Neural cell (in vitro differentiated cells): Measurements from ENCODE around the gene RAB15. TPM values are rescaled to one million over a fixed set of nuclear protein-coding genes. Genes with fewer than 3 reads are reported as not detected.

Experiments
- H2AFZ ChIP-seq: fragments of 200-600, 300-800 bp; sonication (generic), shearing (Covaris generic); 2 replicates; pipeline ENCODE4 v1.6.0; 2014; ENCODE audit warnings: low read depth, mild to moderate bottlenecking, antibody characterized with exemption, low read length, moderate library complexity
- H3F3A ChIP-seq: fragments of 200-600 bp; shearing (Covaris generic); 2 replicates; pipeline ENCODE4 v1.6.1; 2016; ENCODE audit warnings: mild to moderate bottlenecking, moderate library complexity, mixed read lengths, antibody characterized with exemption, low read length; ENCODE audit not compliant: insufficient read depth, poor library complexity, severe bottlenecking
- H3K27ac ChIP-seq: fragments of 200-600, 300-800 bp; sonication (generic), shearing (Covaris generic); 2 replicates; pipeline ENCODE4 v1.5.1; 2014; ENCODE audit warnings: mild to moderate bottlenecking, low read length, moderate library complexity
- H3K27me3 ChIP-seq: fragments of 300-800, 200-600 bp; sonication (generic), shearing (Covaris generic); 2 replicates; pipeline ENCODE4 v1.6.0; 2014; ENCODE audit warnings: mild to moderate bottlenecking, low read depth, low read length, moderate library complexity; ENCODE audit not compliant: insufficient read depth
- H3K36me3 ChIP-seq: fragments of 300-800, 200-600 bp; sonication (generic), shearing (Covaris generic); 2 replicates; pipeline ENCODE4 v1.5.1; 2014; ENCODE audit warnings: mild to moderate bottlenecking, antibody characterized with exemption, low read length, moderate library complexity; ENCODE audit not compliant: insufficient read depth
- H3K4me2 ChIP-seq: fragments of 300-800, 200-600 bp; sonication (generic), shearing (Covaris generic); 2 replicates; pipeline ENCODE4 v1.6.0; 2014; ENCODE audit warnings: mild to moderate bottlenecking, low read length
- H3K4me3 ChIP-seq: fragments of 300-800, 200-600 bp; sonication (generic), shearing (Covaris generic); 2 replicates; pipeline ENCODE4 v1.5.1; 2014; ENCODE audit warnings: mild to moderate bottlenecking, low read length, moderate library complexity
- H3K79me2 ChIP-seq: fragments of 200-600 bp; shearing (Covaris generic); replicated peaks from 2 replicates; pipeline ENCODE4 v1.6.0; 2014; ENCODE audit warnings: mild to moderate bottlenecking, low read length, moderate library complexity; ENCODE audit not compliant: insufficient read depth
- H3K9ac ChIP-seq: fragments of 300-800, 200-600 bp; sonication (generic), shearing (Covaris generic); 2 replicates; pipeline ENCODE4 v1.6.1; 2016; ENCODE audit warnings: mild to moderate bottlenecking, low read length, mixed read lengths
- H3K9me2 ChIP-seq: fragments of 200-600 bp; shearing (Covaris generic); 2 replicates; pipeline ENCODE4 v1.6.1; 2016; ENCODE audit warnings: mild to moderate bottlenecking, low read length, mixed read lengths; ENCODE audit not compliant: insufficient read depth
- H3K9me3 ChIP-seq: fragments of 200-600, 300-800 bp; sonication (generic), shearing (Covaris generic); 2 replicates; pipeline ENCODE4 v1.6.1; 2016; ENCODE audit warnings: mild to moderate bottlenecking, mixed run types, low read length, moderate library complexity, mixed read lengths
- H4K20me1 ChIP-seq: fragments of 200-600 bp; shearing (Covaris generic); 2 replicates; pipeline ENCODE4 v1.6.1; 2016; ENCODE audit warnings: mild to moderate bottlenecking, mixed run types; ENCODE audit not compliant: insufficient read depth
- CTCF ChIP-seq: fragments of 450-650 bp; IDR thresholded peaks from 2 replicates; pipeline ENCODE4 v1.5.1; 2014; ENCODE audit warnings: antibody characterized with exemption, mild to moderate bottlenecking, moderate library complexity; ENCODE audit not compliant: poor library complexity, severe bottlenecking
- EP300 ChIP-seq: fragments of 450-650 bp; conservative IDR thresholded peaks from 2 replicates; pipeline ENCODE4 v1.6.1; 2014; ENCODE audit warnings: antibody characterized with exemption, mild to moderate bottlenecking, moderate library complexity; ENCODE audit not compliant: poor library complexity, severe bottlenecking
- EZH2 ChIP-seq: fragments of 200-600, 300-800 bp; shearing (Covaris generic), sonication (generic); IDR thresholded peaks from 2 replicates; pipeline ENCODE4 v1.6.1; 2014; ENCODE audit warnings: antibody characterized with exemption, low read length, borderline replicate concordance, mild to moderate bottlenecking; ENCODE audit not compliant: insufficient read depth, poor library complexity, severe bottlenecking
- MXI1 ChIP-seq: fragments of 450-650 bp; conservative IDR thresholded peaks from 2 replicates; pipeline ENCODE4 v1.6.1; 2014; ENCODE audit warnings: antibody characterized with exemption, mild to moderate bottlenecking; ENCODE audit not compliant: poor library complexity, severe bottlenecking
- POLR2AphosphoS5 ChIP-seq: IDR thresholded peaks from 2 replicates; pipeline ENCODE4 v1.6.1; 2012
- RAD21 ChIP-seq: fragments of 450-650 bp; conservative IDR thresholded peaks from 2 replicates; pipeline ENCODE4 v1.6.1; 2014; ENCODE audit warnings: antibody characterized with exemption, mild to moderate bottlenecking, moderate library complexity
- REST ChIP-seq: IDR thresholded peaks from 2 replicates; pipeline ENCODE4 v1.6.1; 2012; ENCODE audit warnings: borderline replicate concordance
- SMC3 ChIP-seq: fragments of 450-650 bp; conservative IDR thresholded peaks from 2 replicates; pipeline ENCODE4 v1.6.1; 2014; ENCODE audit warnings: antibody characterized with exemption, mild to moderate bottlenecking, moderate library complexity; ENCODE audit not compliant: poor library complexity
- TAF1 ChIP-seq: IDR thresholded peaks from 2 replicates; pipeline ENCODE4 v1.6.1; 2012; ENCODE audit warnings: low read depth
- polyA plus RNA-seq: library from polyadenylated mRNA; depleted of rRNA; stranded (reverse); fragments of >200 nt; gene quantifications from 2 replicates; pipeline ENCODE4 v1.2.3, GENCODE V29; 2014

Gene RAB15
- polyA plus RNA-seq, 1 donor from 2014 or later = 42.0 TPM

DNA sequence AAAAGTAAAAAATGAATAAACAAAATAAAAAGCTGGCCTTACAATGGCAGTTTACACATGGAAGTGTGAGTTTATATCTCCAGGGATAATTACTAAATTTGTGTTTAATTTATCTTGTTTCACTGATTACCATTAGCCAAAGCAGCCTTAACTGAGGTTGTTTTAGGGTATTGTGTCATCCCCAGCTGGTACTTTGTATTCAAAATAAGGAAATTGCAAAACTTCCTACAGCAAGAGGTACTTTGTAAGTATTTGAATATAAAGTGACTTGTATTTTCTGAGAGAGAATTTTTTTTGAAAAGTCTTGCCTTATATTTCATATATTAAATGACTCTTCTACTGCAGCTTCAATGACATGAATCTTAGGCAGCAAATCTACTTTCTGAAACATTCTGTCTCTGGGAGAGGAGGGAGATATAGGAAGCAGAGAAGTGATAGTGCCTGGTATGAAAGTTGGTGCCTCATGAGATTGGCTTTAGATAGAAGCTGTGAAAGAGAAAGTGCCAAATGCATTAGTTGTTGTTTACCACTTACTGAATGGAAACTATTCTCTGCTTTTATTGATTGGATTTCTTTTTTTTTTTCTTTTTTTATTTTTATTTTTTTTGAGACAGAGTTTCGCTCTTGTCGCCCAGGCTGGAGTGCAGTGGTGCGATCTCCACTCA lies 21.3 kb upstream of the RAB15 start:
- Histone ChIP-seq H3K4me2 (no peak overlapping the region), H3K4me3 (no peak overlapping the region), H3K27ac (no peak overlapping the region), H3K36me3 (no peaks in the 10 kb centered on the region), H3K79me2 (peaks cover under 1% of the 10 kb centered on the region), H4K20me1 (no peaks in the 10 kb centered on the region), H3F3A (no peaks in the 10 kb centered on the region), H3K27me3 (no peaks in the 10 kb centered on the region), H3K9me3 (no peaks in the 10 kb centered on the region), H3K9me2 (no peaks in the 10 kb centered on the region), H2AFZ (no peak overlapping the region), H3K9ac (no peak overlapping the region)
- TF ChIP-seq RAD21 (no peak), TAF1 (no peak), REST (no peak), SMC3 (no peak), MXI1 (no peak), EP300 (no peak), CTCF (no peak), EZH2 (no peak), POLR2AphosphoS5 (no peak)

- Histone ChIP-seq H3K79me2 (peaks cover 10% of the 10 kb centered on the region), H3F3A (no peaks in the 10 kb centered on the region), H3K36me3 (no peaks in the 10 kb centered on the region), H4K20me1 (no peaks in the 10 kb centered on the region), H3K27ac (no peak overlapping the region), H3K9ac (no peak overlapping the region), H2AFZ (no peak overlapping the region), H3K9me2 (no peaks in the 10 kb centered on the region), H3K9me3 (no peaks in the 10 kb centered on the region), H3K27me3 (no peaks in the 10 kb centered on the region), H3K4me2 (no peak overlapping the region), H3K4me3 (no peak overlapping the region)
- TF ChIP-seq MXI1 = no peak
- no peak for TF ChIP-seq REST
- no peak for TF ChIP-seq TAF1
- no peak for TF ChIP-seq EP300
- no peak for TF ChIP-seq RAD21
- no peak for TF ChIP-seq POLR2AphosphoS5
- no peak for TF ChIP-seq CTCF
- TF ChIP-seq SMC3 = no peak
- no peak for TF ChIP-seq EZH2
Measured at GRCh38 chr14:64992328-64992885, 20.3 kb upstream of the RAB15 start.
